Smooth muscle cell (in vitro differentiated cells): ENCODE measurements around the gene UPP1. TPM values are rescaled to one million over a fixed set of nuclear protein-coding genes. Genes with fewer than 3 reads are reported as not detected.

Experiments
- DNase-seq: peaks from one replicate; lab custom pipeline; 2025; ENCODE audit not compliant: unreplicated experiment; lab: John Stamatoyannopoulos, UW
- H2AFZ ChIP-seq: fragments of 200-600 bp; sonication (generic); 2 replicates; pipeline ENCODE4 v1.6.0; 2016; ENCODE audit warnings: antibody characterized with exemption, low read depth, mild to moderate bottlenecking
- H3F3A ChIP-seq: fragments of 200-600 bp; sonication (generic); 2 replicates; pipeline ENCODE4 v1.6.0; 2017; ENCODE audit warnings: antibody characterized with exemption, low read depth
- H3K27ac ChIP-seq: fragments of 200-600 bp; sonication (generic); 2 replicates; pipeline ENCODE4 v1.5.1; 2016; ENCODE audit warnings: low read depth, mild to moderate bottlenecking
- H3K27me3 ChIP-seq: fragments of 200-600 bp; sonication (generic); 2 replicates; pipeline ENCODE4 v1.6.1; 2016; ENCODE audit warnings: low read depth, mild to moderate bottlenecking
- H3K36me3 ChIP-seq: fragments of 200-600 bp; sonication (generic); 2 replicates; pipeline ENCODE4 v1.5.1; 2016; ENCODE audit warnings: low read depth
- H3K4me1 ChIP-seq: fragments of 200-600 bp; sonication (generic); 2 replicates; pipeline ENCODE4 v1.5.1; 2016; ENCODE audit warnings: low read depth
- H3K4me2 ChIP-seq: fragments of 200-600 bp; sonication (generic); 2 replicates; pipeline ENCODE4 v1.6.0; 2016; ENCODE audit warnings: mild to moderate bottlenecking
- H3K4me3 ChIP-seq: fragments of 200-600 bp; sonication (generic); 2 replicates; pipeline ENCODE4 v1.5.1; 2016; ENCODE audit warnings: mild to moderate bottlenecking
- H3K79me2 ChIP-seq: fragments of 200-600 bp; sonication (generic); 2 replicates; pipeline ENCODE4 v1.6.0; 2016; ENCODE audit warnings: low read depth, mild to moderate bottlenecking
- H3K9ac ChIP-seq: fragments of 200-600 bp; sonication (generic); 2 replicates; pipeline ENCODE4 v1.6.0; 2016; ENCODE audit warnings: low read depth
- H3K9me3 ChIP-seq: fragments of 200-600 bp; sonication (generic); replicated peaks from 2 replicates; pipeline ENCODE4 v1.5.1; 2016; ENCODE audit warnings: low read depth
- H4K20me1 ChIP-seq: fragments of 200-600 bp; sonication (generic); 2 replicates; pipeline ENCODE4 v1.6.0; 2016; ENCODE audit warnings: low read depth
- WGBS: methylation state at CpG from one replicate; pipeline ENCODE4 v1.1.7; 2016; ENCODE audit warnings: low lambda C conversion rate; 5-methylcytosine and 5-hydroxymethylcytosine counted together
- polyA plus RNA-seq: library from polyadenylated mRNA; unstranded; fragments of >200 nt; fragmentation: Nextera tagmentation; extraction: Ambion mirVana; gene quantifications from 2 replicates; pipeline ENCODE4 v1.2.1, GENCODE V29; 2016
- total RNA-seq: library from RNA; depleted of rRNA; stranded (reverse); fragments of >200 nt; gene quantifications from 2 replicates; pipeline ENCODE4 v1.2.3, GENCODE V29; 2014
- TF ChIP-seq, protein P1 (sequence below): fragments of 200-600 bp; sonication (generic); IDR thresholded peaks from 2 replicates; pipeline ENCODE4 v1.5.1; 2017; ENCODE audit warnings: borderline replicate concordance, mild to moderate bottlenecking, antibody characterized with exemption; ENCODE audit not compliant: insufficient read depth, poor library complexity, severe bottlenecking

UPP1 gene
- total and polyA plus RNA-seq, 2 experiments from 2014 or later = 23.6 to 43.8 TPM

DNA sequence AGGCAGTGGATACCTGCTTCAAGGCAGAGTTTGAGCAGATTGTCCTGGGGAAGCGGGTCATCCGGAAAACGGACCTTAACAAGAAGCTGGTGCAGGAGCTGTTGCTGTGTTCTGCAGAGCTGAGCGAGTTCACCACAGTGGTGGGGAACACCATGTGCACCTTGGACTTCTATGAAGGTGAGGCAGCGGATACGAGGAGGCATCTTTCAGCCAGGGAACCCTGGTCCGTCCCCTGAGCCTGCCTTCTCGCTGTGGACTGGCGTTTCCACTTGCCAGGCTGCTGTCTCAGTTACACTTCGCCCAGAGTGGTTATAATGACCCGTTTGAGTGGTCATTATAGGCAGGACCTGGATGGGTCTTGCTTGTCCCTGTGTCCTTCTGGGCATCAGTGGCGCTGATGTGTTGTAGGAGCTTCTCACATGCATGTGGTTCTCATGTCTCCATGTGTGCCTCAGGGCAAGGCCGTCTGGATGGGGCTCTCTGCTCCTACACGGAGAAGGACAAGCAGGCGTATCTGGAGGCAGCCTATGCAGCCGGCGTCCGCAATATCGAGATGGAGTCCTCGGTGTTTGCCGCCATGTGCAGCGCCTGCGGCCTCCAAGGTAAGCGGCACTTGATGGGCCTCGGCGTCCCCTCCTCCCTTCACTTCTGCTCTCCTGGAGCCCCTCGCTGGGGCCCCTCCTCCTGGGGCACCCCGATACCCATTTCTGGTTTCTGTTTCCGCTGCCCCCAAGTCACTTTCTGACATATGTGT is 18.0 kb downstream of the UPP1 start:
- Histone ChIP-seq H3K36me3 (peaks cover 5% of the 10 kb centered on the region), H3K9ac (no peak overlapping the region)

GRCh38 chr7:48107926-48108472 is 18.9 kb downstream of the UPP1 start:
- Histone ChIP-seq H2AFZ (no peak overlapping the region), H3K9ac (no peak overlapping the region), H3K4me2 (no peak overlapping the region), H3K27me3 (no peaks in the 10 kb centered on the region), H3F3A (peaks cover 5% of the 10 kb centered on the region), H3K4me3 (no peak overlapping the region), H4K20me1 (no peaks in the 10 kb centered on the region), H3K27ac (no peak overlapping the region), H3K4me1 (no peaks in the 10 kb centered on the region), H3K79me2 (no peaks in the 10 kb centered on the region), H3K9me3 (no peaks in the 10 kb centered on the region), H3K36me3 (peaks cover 1% of the 10 kb centered on the region)
- DNase-seq = no peak
- 94% methylated on average over 18 of the region's 18 CpGs for WGBS
- TF ChIP-seq, protein P1, sequence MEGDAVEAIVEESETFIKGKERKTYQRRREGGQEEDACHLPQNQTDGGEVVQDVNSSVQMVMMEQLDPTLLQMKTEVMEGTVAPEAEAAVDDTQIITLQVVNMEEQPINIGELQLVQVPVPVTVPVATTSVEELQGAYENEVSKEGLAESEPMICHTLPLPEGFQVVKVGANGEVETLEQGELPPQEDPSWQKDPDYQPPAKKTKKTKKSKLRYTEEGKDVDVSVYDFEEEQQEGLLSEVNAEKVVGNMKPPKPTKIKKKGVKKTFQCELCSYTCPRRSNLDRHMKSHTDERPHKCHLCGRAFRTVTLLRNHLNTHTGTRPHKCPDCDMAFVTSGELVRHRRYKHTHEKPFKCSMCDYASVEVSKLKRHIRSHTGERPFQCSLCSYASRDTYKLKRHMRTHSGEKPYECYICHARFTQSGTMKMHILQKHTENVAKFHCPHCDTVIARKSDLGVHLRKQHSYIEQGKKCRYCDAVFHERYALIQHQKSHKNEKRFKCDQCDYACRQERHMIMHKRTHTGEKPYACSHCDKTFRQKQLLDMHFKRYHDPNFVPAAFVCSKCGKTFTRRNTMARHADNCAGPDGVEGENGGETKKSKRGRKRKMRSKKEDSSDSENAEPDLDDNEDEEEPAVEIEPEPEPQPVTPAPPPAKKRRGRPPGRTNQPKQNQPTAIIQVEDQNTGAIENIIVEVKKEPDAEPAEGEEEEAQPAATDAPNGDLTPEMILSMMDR = no peak

More for the DNA sequence above, 18.0 kb downstream of the UPP1 start:
- Histone ChIP-seq H3K79me2 (no peaks in the 10 kb centered on the region), H3K27me3 (no peaks in the 10 kb centered on the region), H3K4me3 (no peak overlapping the region), H3K4me2 (no peak overlapping the region), H2AFZ (no peak overlapping the region), H3K27ac (no peak overlapping the region), H3K9me3 (no peaks in the 10 kb centered on the region), H3K4me1 (no peaks in the 10 kb centered on the region), H3F3A (peaks cover 5% of the 10 kb centered on the region), H4K20me1 (no peaks in the 10 kb centered on the region)
- no peak for DNase-seq
- TF ChIP-seq, protein P1 = no peak
- 96% methylated on average over 28 of the region's 29 CpGs for WGBS

DNA sequence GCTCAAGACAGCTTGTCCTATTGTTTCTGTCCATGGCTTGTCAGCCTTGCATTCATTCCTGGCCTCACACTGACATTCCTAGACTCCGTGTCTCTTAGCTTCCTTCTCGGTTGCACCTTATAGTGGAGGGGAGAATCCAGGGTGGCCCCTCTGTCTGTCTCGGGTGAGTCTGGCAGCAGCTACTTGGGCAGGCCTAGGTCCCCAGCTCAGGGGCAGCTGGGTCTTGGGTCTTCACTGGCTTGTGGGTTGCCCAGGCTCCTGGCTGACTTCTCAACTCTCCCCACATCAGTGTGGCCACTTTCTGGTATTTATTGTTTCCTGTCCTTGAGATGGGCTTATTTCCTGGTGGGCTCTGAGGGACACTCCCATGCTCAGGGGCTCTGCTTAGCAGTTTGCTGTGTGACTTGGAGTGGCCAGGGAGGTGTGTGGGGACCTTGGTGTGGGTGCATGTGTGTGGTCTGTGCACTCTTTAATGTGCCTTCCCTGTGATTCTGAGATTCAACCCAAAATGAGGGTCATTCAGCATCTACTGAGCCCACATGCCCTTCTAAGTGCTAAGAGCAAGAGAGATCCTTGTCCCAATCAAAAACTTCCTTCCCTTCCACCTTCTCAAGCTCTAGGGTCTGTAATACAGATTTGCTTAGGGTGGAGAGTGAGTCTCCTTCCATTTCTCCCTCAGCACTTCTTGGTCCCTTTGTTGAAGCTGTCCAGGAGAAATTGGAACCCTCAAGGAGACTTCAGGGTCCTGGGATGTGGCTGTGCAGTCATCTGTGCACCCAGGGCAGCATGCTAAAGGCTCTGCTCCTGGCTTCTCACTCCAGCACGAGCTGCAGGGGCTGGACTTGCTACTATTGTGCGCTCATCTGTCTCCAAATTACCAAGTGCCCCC is 20.1 kb downstream of the UPP1 start:
- Histone ChIP-seq H4K20me1 (no peaks in the 10 kb centered on the region), H3K9ac (no peak overlapping the region), H3K36me3 (no peaks in the 10 kb centered on the region), H3K4me1 (no peaks in the 10 kb centered on the region), H3F3A (peaks cover 5% of the 10 kb centered on the region), H3K9me3 (no peaks in the 10 kb centered on the region), H2AFZ (no peak overlapping the region), H3K79me2 (no peaks in the 10 kb centered on the region), H3K27ac (no peak overlapping the region), H3K4me2 (no peak overlapping the region), H3K27me3 (no peaks in the 10 kb centered on the region), H3K4me3 (no peak overlapping the region)
- DNase-seq = no peak
- 92% methylated on average over 5 of the region's 5 CpGs for WGBS
- TF ChIP-seq, protein P1 = no peak
